HG03457 (cell line): ENCODE measurements around the gene PLCG1.

Experiments used
- ATAC-seq: cut with Tn5 transposase; IDR thresholded peaks from one replicate; pipeline ENCODE4 v1.9.1; 2021; ENCODE audit warnings: moderate number of reproducible peaks; ENCODE audit not compliant: unreplicated experiment

The PLCG1 gene

GRCh38 chr20:41202426-41202825 lies 65.1 kb downstream of the PLCG1 start:
- ATAC-seq = no peak

- ATAC-seq = no peak
These were observed 66.3 kb downstream of the PLCG1 start for GRCh38 chr20:41203660-41204059.

GRCh38 chr20:41204304-41205265 lies 67.2 kb downstream of the PLCG1 start:
- ATAC-seq = no peak

- ATAC-seq = no peak
These were observed 68.0 kb downstream of the PLCG1 start for GRCh38 chr20:41205313-41205712.

- no peak for ATAC-seq
These were observed 75.9 kb downstream of the PLCG1 start for GRCh38 chr20:41213150-41213820.

GRCh38 chr20:41214202-41214601 lies 76.9 kb downstream of the PLCG1 start:
- no peak for ATAC-seq

- no peak for ATAC-seq
These were observed 77.3 kb downstream of the PLCG1 start for GRCh38 chr20:41214666-41215065.

GRCh38 chr20:41217422-41217821 lies 80.1 kb downstream of the PLCG1 start:
- no peak for ATAC-seq

GRCh38 chr20:41218466-41218865 lies 81.1 kb downstream of the PLCG1 start:
- no peak for ATAC-seq

- ATAC-seq = no peak
These were observed 82.5 kb downstream of the PLCG1 start for GRCh38 chr20:41219824-41220223.

GRCh38 chr20:41221614-41222218 lies 84.4 kb downstream of the PLCG1 start:
- ATAC-seq = no peak

- ATAC-seq = no peak
These were observed 85.0 kb downstream of the PLCG1 start for GRCh38 chr20:41222296-41222695.

- no peak for ATAC-seq
These were observed 85.4 kb downstream of the PLCG1 start for GRCh38 chr20:41222703-41223102.

GRCh38 chr20:41223112-41223511 lies 85.8 kb downstream of the PLCG1 start:
- ATAC-seq = no peak

- ATAC-seq = no peak
These were observed 86.9 kb downstream of the PLCG1 start for GRCh38 chr20:41224281-41224680.

GRCh38 chr20:41225091-41225490 lies 87.7 kb downstream of the PLCG1 start:
- no peak for ATAC-seq

- no peak for ATAC-seq
These were observed 89.1 kb downstream of the PLCG1 start for GRCh38 chr20:41226426-41226825.
